ENCODE data around the gene RASA2. TPM values are rescaled to one million over a fixed set of nuclear protein-coding genes. Genes with fewer than 3 reads are reported as not detected.
A peak's percentile ranks its signal among the peaks of the same experiment; 100 is the strongest.

Gene RASA2
- polyA plus RNA-seq, 1 donor (not counting 4 experiments of a cell fraction or from before 2014, with no cell fraction given), result 10.3 TPM

DNA sequence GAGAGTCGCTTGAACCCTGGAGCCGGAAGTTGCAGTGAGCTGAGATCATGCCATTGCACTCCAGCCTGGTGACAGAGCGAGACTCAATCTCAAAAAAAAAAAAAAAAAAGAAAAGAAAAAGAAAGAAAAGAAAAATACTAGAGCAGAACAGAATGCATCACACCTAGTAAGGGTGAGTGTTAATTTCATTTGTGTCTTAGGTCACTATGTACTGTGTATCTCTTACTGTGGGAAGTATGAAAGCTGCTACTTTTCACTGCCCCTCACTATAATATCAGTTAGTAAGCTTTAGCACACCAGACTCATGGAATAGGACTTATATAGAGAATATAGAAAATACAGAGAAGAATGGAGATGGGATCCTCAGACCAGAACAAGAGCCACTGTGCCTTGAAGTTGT is 45.9 kb upstream of the RASA2 start:
- dilution Hi-C loops (cut with MboI; ENCODE audit: extremely low pct_ligation_motif_present, low sequenced_read_pairs), result no loop called here
- Histone ChIP-seq H3K9me3 (ENCODE audit: control insufficient read depth, low read depth, low read length) (no peaks in the 10 kb centered on the region), H3K4me3 (ENCODE audit: control insufficient read depth in 2 of 3, extremely low read depth in 1 of 3, insufficient read depth in 2 of 3, low read depth in 1 of 3, low read length in 3 of 3) (no peak overlapping the region), H3K4me1 (ENCODE audit: control insufficient read depth, extremely low read depth, insufficient read depth, low read length) (peaks cover 12% of the 10 kb centered on the region), H3K36me3 (ENCODE audit: control insufficient read depth in 2 of 2, extremely low read depth in 1 of 2, insufficient read depth in 2 of 2, low read length in 2 of 2) (peaks cover 28 to 35% of the 10 kb centered on the region in 2 experiments), H4K20me1 (ENCODE audit: control insufficient read depth, extremely low read depth, insufficient read depth, low read length) (peaks cover 4% of the 10 kb centered on the region), H3K27ac (ENCODE audit: control insufficient read depth, insufficient read depth, low read length) (no peak overlapping the region), H3K9ac (ENCODE audit: control insufficient read depth, extremely low read depth, insufficient read depth, low read length) (no peak overlapping the region), H3K79me2 (ENCODE audit: control insufficient read depth, insufficient read depth, low read length) (peaks cover 27% of the 10 kb centered on the region), H3K27me3 (ENCODE audit: control insufficient read depth, extremely low read depth, insufficient read depth, low read length) (no peaks in the 10 kb centered on the region), H3K9me1 (ENCODE audit: control insufficient read depth, extremely low read depth, insufficient read depth, low read length) (peaks cover 3% of the 10 kb centered on the region), H3K4me2 (ENCODE audit: control insufficient read depth, extremely low read depth, insufficient read depth, low read depth, low read length) (no peak overlapping the region), H2AFZ (ENCODE audit: control insufficient read depth, low read length) (no peak overlapping the region)
- TF ChIP-seq, protein P1, sequence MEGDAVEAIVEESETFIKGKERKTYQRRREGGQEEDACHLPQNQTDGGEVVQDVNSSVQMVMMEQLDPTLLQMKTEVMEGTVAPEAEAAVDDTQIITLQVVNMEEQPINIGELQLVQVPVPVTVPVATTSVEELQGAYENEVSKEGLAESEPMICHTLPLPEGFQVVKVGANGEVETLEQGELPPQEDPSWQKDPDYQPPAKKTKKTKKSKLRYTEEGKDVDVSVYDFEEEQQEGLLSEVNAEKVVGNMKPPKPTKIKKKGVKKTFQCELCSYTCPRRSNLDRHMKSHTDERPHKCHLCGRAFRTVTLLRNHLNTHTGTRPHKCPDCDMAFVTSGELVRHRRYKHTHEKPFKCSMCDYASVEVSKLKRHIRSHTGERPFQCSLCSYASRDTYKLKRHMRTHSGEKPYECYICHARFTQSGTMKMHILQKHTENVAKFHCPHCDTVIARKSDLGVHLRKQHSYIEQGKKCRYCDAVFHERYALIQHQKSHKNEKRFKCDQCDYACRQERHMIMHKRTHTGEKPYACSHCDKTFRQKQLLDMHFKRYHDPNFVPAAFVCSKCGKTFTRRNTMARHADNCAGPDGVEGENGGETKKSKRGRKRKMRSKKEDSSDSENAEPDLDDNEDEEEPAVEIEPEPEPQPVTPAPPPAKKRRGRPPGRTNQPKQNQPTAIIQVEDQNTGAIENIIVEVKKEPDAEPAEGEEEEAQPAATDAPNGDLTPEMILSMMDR (optimal IDR thresholded peaks at IDR 0.05 in 1 of 3, IDR thresholded peaks at IDR 0.05 in 1 of 3, conservative IDR thresholded peaks at IDR 0.05 in 1 of 3; ENCODE audit: extremely low read depth in 1 of 3, insufficient read depth in 2 of 3, low read length in 3 of 3), result no peak
- no peak for TF ChIP-seq EZH2 (IDR thresholded peaks at IDR 0.05; ENCODE audit: low read length)
- no peak for DNase-seq (ENCODE audit: low read depth, low spot score)
- no peak for FAIRE-seq

DNA sequence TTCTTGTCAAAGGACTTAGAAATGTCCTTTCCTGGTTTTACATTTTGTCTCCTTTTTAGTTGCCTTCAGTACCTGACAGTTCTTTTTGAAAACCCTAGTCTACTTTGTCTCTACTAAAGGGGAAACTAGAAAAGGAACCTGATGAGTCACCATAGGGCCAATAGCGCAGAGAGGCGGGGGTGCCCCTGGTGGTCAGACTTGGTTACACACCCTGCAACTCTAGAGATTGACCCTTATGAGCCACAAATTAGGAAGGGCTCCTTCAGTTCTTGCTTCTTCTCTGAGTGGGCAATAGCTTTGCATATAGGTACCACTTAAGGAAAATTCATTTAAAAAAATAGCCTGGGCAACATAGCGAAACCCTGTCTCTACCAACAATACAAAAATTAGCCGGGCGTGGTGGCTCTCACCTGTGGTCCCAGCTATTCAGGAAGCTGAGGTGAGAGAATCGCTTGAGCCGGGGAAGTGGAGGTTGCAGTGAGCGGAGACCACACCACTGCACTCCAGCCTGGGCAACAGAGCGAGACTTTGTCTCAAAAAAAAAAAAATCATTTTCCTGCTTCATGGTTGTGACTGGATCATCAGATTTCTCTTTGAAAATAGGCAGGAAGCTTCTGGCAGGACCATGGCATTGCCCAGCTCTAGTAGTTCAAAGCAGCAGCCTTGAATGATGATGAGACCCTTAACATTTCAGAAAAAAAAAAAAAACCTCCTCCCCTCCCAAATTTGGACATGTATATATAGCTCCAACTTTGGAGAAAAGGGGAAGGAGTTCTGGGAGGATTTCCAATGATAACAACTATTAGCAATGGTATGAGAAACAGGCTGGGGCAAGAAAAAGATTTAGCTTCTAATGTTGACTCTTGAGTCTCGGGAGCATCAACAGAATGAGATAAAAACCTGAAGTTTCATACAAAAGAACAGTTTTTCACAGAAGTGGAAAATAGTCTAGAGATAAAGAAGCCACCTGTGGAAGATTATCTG is 45.2 kb upstream of the RASA2 start:
- TF ChIP-seq EZH2 (IDR thresholded peaks at IDR 0.05; ENCODE audit: low read length), result no peak
- TF ChIP-seq, protein P1 (optimal IDR thresholded peaks at IDR 0.05 in 1 of 3, IDR thresholded peaks at IDR 0.05 in 1 of 3, conservative IDR thresholded peaks at IDR 0.05 in 1 of 3; ENCODE audit: extremely low read depth in 1 of 3, insufficient read depth in 2 of 3, low read length in 3 of 3), result peak; percentile 81 to 98 (median 93)
- Histone ChIP-seq H3K79me2 (ENCODE audit: control insufficient read depth, insufficient read depth, low read length) (peaks cover 27% of the 10 kb centered on the region), H2AFZ (ENCODE audit: control insufficient read depth, low read length) (no peak overlapping the region), H4K20me1 (ENCODE audit: control insufficient read depth, extremely low read depth, insufficient read depth, low read length) (peaks cover 4% of the 10 kb centered on the region), H3K27me3 (ENCODE audit: control insufficient read depth, extremely low read depth, insufficient read depth, low read length) (no peaks in the 10 kb centered on the region), H3K36me3 (ENCODE audit: control insufficient read depth in 2 of 2, extremely low read depth in 1 of 2, insufficient read depth in 2 of 2, low read length in 2 of 2) (peaks cover 25 to 37% of the 10 kb centered on the region in 2 experiments), H3K9ac (ENCODE audit: control insufficient read depth, extremely low read depth, insufficient read depth, low read length) (no peak overlapping the region), H3K4me3 (ENCODE audit: control insufficient read depth in 2 of 3, extremely low read depth in 1 of 3, insufficient read depth in 2 of 3, low read depth in 1 of 3, low read length in 3 of 3) (no peak overlapping the region), H3K9me1 (ENCODE audit: control insufficient read depth, extremely low read depth, insufficient read depth, low read length) (peaks cover 3% of the 10 kb centered on the region), H3K4me2 (ENCODE audit: control insufficient read depth, extremely low read depth, insufficient read depth, low read depth, low read length) (no peak overlapping the region), H3K27ac (ENCODE audit: control insufficient read depth, insufficient read depth, low read length) (no peak overlapping the region), H3K9me3 (ENCODE audit: control insufficient read depth, low read depth, low read length) (no peaks in the 10 kb centered on the region), H3K4me1 (ENCODE audit: control insufficient read depth, extremely low read depth, insufficient read depth, low read length) (peaks cover 12% of the 10 kb centered on the region)
- peak; percentile 76 for FAIRE-seq
- no peak for DNase-seq (ENCODE audit: low read depth, low spot score)
- dilution Hi-C loops (cut with MboI; ENCODE audit: extremely low pct_ligation_motif_present, low sequenced_read_pairs), result no loop called here
